GM18909 (cell line): Measurements from ENCODE around the gene CAMTA1.

Source experiments
- ATAC-seq: cut with Tn5 transposase; IDR thresholded peaks from one replicate; pipeline ENCODE4 v1.9.1; 2021; ENCODE audit warnings: mild to moderate bottlenecking; ENCODE audit not compliant: unreplicated experiment, poor library complexity

Gene CAMTA1

GRCh38 chr1:7538849-7539768 lies 753.9 kb downstream of the CAMTA1 start:
- ATAC-seq: no peak

GRCh38 chr1:7539769-7540175 lies 754.5 kb downstream of the CAMTA1 start:
- no peak for ATAC-seq

- ATAC-seq: no peak
Measured at GRCh38 chr1:7540816-7541215, 755.6 kb downstream of the CAMTA1 start.

GRCh38 chr1:7541629-7542028 lies 756.4 kb downstream of the CAMTA1 start:
- no peak for ATAC-seq

- no peak for ATAC-seq
Measured at GRCh38 chr1:7543718-7544090, 758.5 kb downstream of the CAMTA1 start.

GRCh38 chr1:7549277-7550161 lies 764.3 kb downstream of the CAMTA1 start:
- no peak for ATAC-seq

GRCh38 chr1:7550261-7550865 lies 765.1 kb downstream of the CAMTA1 start:
- no peak for ATAC-seq

GRCh38 chr1:7550981-7551380 lies 765.7 kb downstream of the CAMTA1 start:
- no peak for ATAC-seq

- no peak for ATAC-seq
Measured at GRCh38 chr1:7551442-7551841, 766.2 kb downstream of the CAMTA1 start.

- ATAC-seq: no peak
Measured at GRCh38 chr1:7552402-7552801, 767.1 kb downstream of the CAMTA1 start.

- ATAC-seq: no peak
Measured at GRCh38 chr1:7553042-7553690, 767.9 kb downstream of the CAMTA1 start.

GRCh38 chr1:7554385-7555235 lies 769.4 kb downstream of the CAMTA1 start:
- ATAC-seq: no peak

- ATAC-seq: no peak
Measured at GRCh38 chr1:7555391-7556185, 770.3 kb downstream of the CAMTA1 start.

- no peak for ATAC-seq
Measured at GRCh38 chr1:7557301-7557891, 772.1 kb downstream of the CAMTA1 start.

- no peak for ATAC-seq
Measured at GRCh38 chr1:7558041-7558461, 772.8 kb downstream of the CAMTA1 start.

GRCh38 chr1:7558481-7558880 lies 773.2 kb downstream of the CAMTA1 start:
- no peak for ATAC-seq

- ATAC-seq: no peak
Measured at GRCh38 chr1:7558921-7559869, 773.9 kb downstream of the CAMTA1 start.
